Panc1 (cell line): Measurements from ENCODE around the gene RABL6.

Experiments used
- CTCF ChIP-seq: fragments of 450-650 bp; IDR thresholded peaks from 2 replicates; pipeline ENCODE4 v1.5.1; 2017; ENCODE audit warnings: mild to moderate bottlenecking
- POLR2AphosphoS5 ChIP-seq: IDR thresholded peaks from 2 replicates; pipeline ENCODE4 v1.6.1; 2012; ENCODE audit warnings: mild to moderate bottlenecking, low read depth, low read length, moderate library complexity
- SIN3A ChIP-seq: IDR thresholded peaks from 2 replicates; pipeline ENCODE4 v1.6.1; 2012; ENCODE audit warnings: low read depth, mild to moderate bottlenecking, low read length, moderate library complexity, borderline replicate concordance; ENCODE audit not compliant: insufficient read depth
- TF ChIP-seq, protein P1 (sequence below), 2 experiments: IDR thresholded peaks; 2 replicates each; pipeline ENCODE4 v1.6.1; 2011 to 2012; ENCODE audit warnings: low read depth in 2 of 2, control low read depth in 1 of 2, low read length in 1 of 2, mild to moderate bottlenecking in 1 of 2, moderate library complexity in 1 of 2; ENCODE audit not compliant: insufficient read depth in 1 of 2

DNA sequence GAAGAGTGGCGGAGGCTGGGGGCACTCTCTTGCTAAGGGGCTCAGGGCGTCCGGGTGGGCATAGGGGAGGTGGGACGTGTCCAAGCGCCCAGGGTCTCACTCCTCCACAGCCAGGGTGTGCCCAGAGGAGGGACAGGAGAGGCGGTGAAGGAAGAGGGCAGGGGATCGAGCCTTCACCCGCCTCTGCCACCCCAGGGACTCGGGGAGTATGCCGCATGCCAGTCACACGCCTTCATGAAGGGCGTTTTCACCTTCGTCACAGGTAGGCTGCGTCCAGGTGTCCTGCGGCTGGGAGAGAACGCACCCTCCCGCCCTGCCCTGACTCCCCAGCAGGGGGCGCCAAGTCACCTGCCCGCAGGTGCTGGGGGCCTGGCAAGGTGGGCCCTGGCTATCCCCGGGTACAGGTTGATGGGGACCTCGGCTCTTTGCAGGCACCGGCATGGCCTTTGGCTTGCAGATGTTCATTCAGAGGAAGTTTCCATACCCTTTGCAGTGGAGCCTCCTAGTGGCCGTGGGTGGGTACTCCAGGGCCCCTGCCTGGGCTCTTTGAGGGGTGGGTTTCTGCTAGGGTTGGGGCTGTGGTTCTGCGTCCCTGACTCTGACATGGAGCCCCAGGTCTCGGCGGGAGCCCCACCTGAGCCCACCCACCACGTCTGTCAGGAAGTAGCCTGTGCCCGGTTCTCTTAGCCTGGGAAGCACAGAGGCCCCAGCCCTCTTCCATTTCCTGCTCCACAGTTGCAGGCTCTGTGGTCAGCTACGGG is 16.1 kb upstream of the RABL6 start:
- TF ChIP-seq SIN3A (no peak), CTCF (peak; percentile 98), POLR2AphosphoS5 (no peak)
- TF ChIP-seq, protein P1, sequence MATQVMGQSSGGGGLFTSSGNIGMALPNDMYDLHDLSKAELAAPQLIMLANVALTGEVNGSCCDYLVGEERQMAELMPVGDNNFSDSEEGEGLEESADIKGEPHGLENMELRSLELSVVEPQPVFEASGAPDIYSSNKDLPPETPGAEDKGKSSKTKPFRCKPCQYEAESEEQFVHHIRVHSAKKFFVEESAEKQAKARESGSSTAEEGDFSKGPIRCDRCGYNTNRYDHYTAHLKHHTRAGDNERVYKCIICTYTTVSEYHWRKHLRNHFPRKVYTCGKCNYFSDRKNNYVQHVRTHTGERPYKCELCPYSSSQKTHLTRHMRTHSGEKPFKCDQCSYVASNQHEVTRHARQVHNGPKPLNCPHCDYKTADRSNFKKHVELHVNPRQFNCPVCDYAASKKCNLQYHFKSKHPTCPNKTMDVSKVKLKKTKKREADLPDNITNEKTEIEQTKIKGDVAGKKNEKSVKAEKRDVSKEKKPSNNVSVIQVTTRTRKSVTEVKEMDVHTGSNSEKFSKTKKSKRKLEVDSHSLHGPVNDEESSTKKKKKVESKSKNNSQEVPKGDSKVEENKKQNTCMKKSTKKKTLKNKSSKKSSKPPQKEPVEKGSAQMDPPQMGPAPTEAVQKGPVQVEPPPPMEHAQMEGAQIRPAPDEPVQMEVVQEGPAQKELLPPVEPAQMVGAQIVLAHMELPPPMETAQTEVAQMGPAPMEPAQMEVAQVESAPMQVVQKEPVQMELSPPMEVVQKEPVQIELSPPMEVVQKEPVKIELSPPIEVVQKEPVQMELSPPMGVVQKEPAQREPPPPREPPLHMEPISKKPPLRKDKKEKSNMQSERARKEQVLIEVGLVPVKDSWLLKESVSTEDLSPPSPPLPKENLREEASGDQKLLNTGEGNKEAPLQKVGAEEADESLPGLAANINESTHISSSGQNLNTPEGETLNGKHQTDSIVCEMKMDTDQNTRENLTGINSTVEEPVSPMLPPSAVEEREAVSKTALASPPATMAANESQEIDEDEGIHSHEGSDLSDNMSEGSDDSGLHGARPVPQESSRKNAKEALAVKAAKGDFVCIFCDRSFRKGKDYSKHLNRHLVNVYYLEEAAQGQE (IDR thresholded peaks at IDR 0.05; ENCODE audit: insufficient read depth in 1 of 2, low read depth in 2 of 2, low read length in 1 of 2), result no peak
